K562 (cell line): ENCODE results near the gene ATAD5. TPM values are rescaled to one million over a fixed set of nuclear protein-coding genes. Genes with fewer than 3 reads are reported as not detected.
"Not testable (repeated sequence)": the region's sequence is repeated elsewhere in the genome, so short reads cannot be mapped to it uniquely, and the experiment has no call there.

ENCODE experiments used
- ATAC-seq: fragments of 200-7000 bp; cut with Tn5 transposase; 3 replicates; pipeline ENCODE4 v1.9.1; 2020; ENCODE audit warnings: moderate library complexity
- BruUV-seq: library from RNA; stranded (reverse); fragments of 400-500 nt; replicated peaks from 2 replicates; lab custom pipeline; 2021; lab: Mats Ljungman, UMichigan
- CTCF ChIA-PET: fragments of 300-600 bp; formaldehyde crosslinking; extraction: SDS; loops from one replicate; lab custom pipeline; 2021; ENCODE audit warnings: low intra/inter-chr PET ratio; lab: Yijun Ruan, JAX
- POLR2A ChIA-PET: fragments of 300-600, 350-650 bp; sonication (Branson Sonifier 250); formaldehyde crosslinking; extraction: SDS; loops from one replicate; lab custom pipeline; 2021; ENCODE audit warnings: antibody characterized with exemption, inconsistent platforms; lab: Yijun Ruan, JAX
- DNase-seq, 4 experiments: peaks; one replicate each; pipeline versions ENCODE4 v3.0.0 to v3.0.0-alpha.2; 2011 to 2018; ENCODE audit warnings: low spot score in 3 of 4, mixed read lengths in 3 of 4; ENCODE audit errors: extremely low read depth in 1 of 4
- FAIRE-seq: peaks from 2 replicates; lab custom pipeline; 2011; peaks lifted over from hg19 to GRCh38; lab: Jason Lieb, UNC
- H2AFZ ChIP-seq: 2 replicates; pipeline ENCODE4 v1.6.0; 2011; ENCODE audit warnings: low read depth, low read length, control low read depth, inconsistent platforms
- H3K27ac ChIP-seq: fragments of 200-600 bp; 3 replicates; pipeline ENCODE4 v1.8.0; 2011; ENCODE audit warnings: low read depth, mild to moderate bottlenecking, control low read depth, inconsistent platforms, low read length, moderate library complexity, mixed read lengths; ENCODE audit errors: extremely low read depth
- H3K27me3 ChIP-seq, 2 experiments: fragments of 300-600 bp in 1 of 2; 2 replicates in 1 of 2; 3 replicates in 1 of 2; pipeline versions ENCODE4 v1.6.0 to v1.8.0; 2011; ENCODE audit warnings: inconsistent platforms in 2 of 2, low read length in 2 of 2, mild to moderate bottlenecking in 1 of 2, mixed read lengths in 1 of 2, moderate library complexity in 1 of 2; ENCODE audit not compliant: control insufficient read depth in 2 of 2, insufficient read depth in 2 of 2
- H3K36me3 ChIP-seq: fragments of 300-600 bp; 3 replicates; pipeline ENCODE4 v1.8.0; 2011; ENCODE audit warnings: mild to moderate bottlenecking, low read length, inconsistent platforms; ENCODE audit not compliant: control insufficient read depth, insufficient read depth
- H3K4me1 ChIP-seq, 2 experiments: fragments of 200-600 bp in 1 of 2; replicated peaks in 1 of 2; 2 replicates in 1 of 2; 3 replicates in 1 of 2; pipeline versions ENCODE4 v1.5.1 to v1.8.0; 2011; ENCODE audit warnings: inconsistent platforms in 2 of 2, low read length in 2 of 2, mild to moderate bottlenecking in 1 of 2, mixed read lengths in 1 of 2, moderate library complexity in 1 of 2; ENCODE audit not compliant: control insufficient read depth in 2 of 2, insufficient read depth in 2 of 2
- H3K4me2 ChIP-seq: 2 replicates; pipeline ENCODE4 v1.6.1; 2011; ENCODE audit warnings: low read length, control low read depth, inconsistent platforms, mixed read lengths; ENCODE audit not compliant: insufficient read depth
- H3K4me3 ChIP-seq: fragments of 200-600 bp; sonication (generic), shearing (Covaris generic); 2 replicates; pipeline ENCODE4 v1.5.1; 2016; ENCODE audit warnings: control low read depth, inconsistent platforms
- H3K79me2 ChIP-seq: fragments of 200-600 bp; 3 replicates; pipeline ENCODE4 v1.8.0; 2011; ENCODE audit warnings: low read length, inconsistent platforms; ENCODE audit not compliant: control insufficient read depth, insufficient read depth
- H3K9ac ChIP-seq, 2 experiments: 2 replicates each; pipeline versions ENCODE4 v1.6.0 to v1.6.1; 2011; ENCODE audit warnings: low read depth in 2 of 2, low read length in 2 of 2, control low read depth in 1 of 2, inconsistent platforms in 1 of 2, mild to moderate bottlenecking in 1 of 2, mixed read lengths in 1 of 2; ENCODE audit not compliant: insufficient read depth in 1 of 2
- H3K9me1 ChIP-seq: one replicate; pipeline ENCODE4 v1.6.0; 2011; ENCODE audit warnings: inconsistent platforms, mild to moderate bottlenecking, low read length, moderate library complexity; ENCODE audit not compliant: control insufficient read depth, insufficient read depth
- H3K9me3 ChIP-seq: replicated peaks from 2 replicates; pipeline ENCODE4 v1.5.1; 2011; ENCODE audit warnings: low read depth, low read length, inconsistent platforms; ENCODE audit not compliant: control insufficient read depth, insufficient read depth
- H4K20me1 ChIP-seq: replicated peaks from 2 replicates; pipeline ENCODE4 v1.6.1; 2011; ENCODE audit warnings: low read length, inconsistent platforms, mixed read lengths; ENCODE audit not compliant: control insufficient read depth, insufficient read depth
- ADNP ChIP-seq: fragments of 200-800 bp; sonication (Bioruptor generic); IDR thresholded peaks from 2 replicates; pipeline ENCODE4 v1.6.1; 2016; ENCODE audit warnings: missing genetic modification characterization, missing compliant biosample characterization
- BCOR ChIP-seq: fragments of 450-650 bp; IDR thresholded peaks from 2 replicates; pipeline ENCODE4 v1.6.1; 2016
- C11orf30 ChIP-seq: fragments of 450-650 bp; IDR thresholded peaks from 2 replicates; pipeline ENCODE4 v1.6.1; 2016; ENCODE audit warnings: low read depth, mild to moderate bottlenecking
- CXXC5 ChIP-seq: fragments of 250-450 bp; sonication (Bioruptor Pico); IDR thresholded peaks from 2 replicates; pipeline ENCODE4 v1.8.0; 2022; ENCODE audit warnings: inconsistent platforms, mild to moderate bottlenecking, moderate library complexity
- GABPA ChIP-seq: fragments of 200-800 bp; sonication (Bioruptor generic); conservative IDR thresholded peaks from 2 replicates; pipeline ENCODE4 v1.6.1; 2016; ENCODE audit warnings: low read depth, missing genetic modification characterization, missing compliant biosample characterization
- HDAC2 ChIP-seq: fragments of 450-650 bp; IDR thresholded peaks from 2 replicates; pipeline ENCODE4 v1.6.1; 2016; ENCODE audit warnings: mild to moderate bottlenecking
- KDM1A ChIP-seq, 2 experiments: fragments of 450-650 bp; IDR thresholded peaks; 2 replicates each; pipeline ENCODE4 v1.6.1; 2016; ENCODE audit warnings: mild to moderate bottlenecking in 2 of 2
- MAFG ChIP-seq: fragments of 450-650 bp; conservative IDR thresholded peaks from 2 replicates; pipeline ENCODE4 v1.6.1; 2016; ENCODE audit warnings: missing genetic modification characterization, missing compliant biosample characterization
- MIER1 ChIP-seq: fragments of 450-650 bp; IDR thresholded peaks from 2 replicates; pipeline ENCODE4 v1.6.1; 2016; ENCODE audit warnings: antibody characterized with exemption, mild to moderate bottlenecking, low read depth
- RBFOX2 ChIP-seq: fragments of 200-400 bp; formaldehyde crosslinking; IDR thresholded peaks from 2 replicates; pipeline ENCODE4 v1.6.1; 2017; ENCODE audit warnings: low read depth, mild to moderate bottlenecking, low read length, moderate library complexity
- TEAD4 ChIP-seq, 2 experiments: sonication (generic) in 1 of 2; formaldehyde crosslinking in 1 of 2; IDR thresholded peaks; 2 replicates each; pipeline versions ENCODE4 v1.6.1 to v1.8.0; 2012 to 2022; ENCODE audit warnings: borderline replicate concordance in 1 of 2, inconsistent platforms in 1 of 2, low read length in 1 of 2, mild to moderate bottlenecking in 1 of 2, missing genetic modification reagents in 1 of 2
- TRIM28 ChIP-seq: fragments of 450-650 bp; IDR thresholded peaks from 2 replicates; pipeline ENCODE4 v1.6.1; 2017
- ZNF174 ChIP-seq: fragments of 250-450 bp; sonication (Bioruptor Pico); IDR thresholded peaks from 2 replicates; pipeline ENCODE4 v1.4.0; 2020; ENCODE audit warnings: mild to moderate bottlenecking
- ZNF384 ChIP-seq: IDR thresholded peaks from 2 replicates; pipeline ENCODE4 v1.6.1; 2012; ENCODE audit warnings: low read depth, low read length, improper control_type of control experiment
- WGBS: fragments of 100-300 bp; shearing (Covaris generic); methylation state at CpG from one replicate; pipeline ENCODE4 v1.1.6; 2016; ENCODE audit warnings: low coverage, mixed read lengths; ENCODE audit not compliant: insufficient coverage; ENCODE audit errors: missing lambda C conversion rate; 5-methylcytosine and 5-hydroxymethylcytosine counted together
- in situ Hi-C: fragments of 300-500 bp; cut with MboI; formaldehyde crosslinking; loops from 4 replicates; pipeline ENCODE4 v1.15.0; 2018; ENCODE audit warnings: inconsistent platforms, mixed read lengths
- intact Hi-C: fragments of 100-400 bp; cut with micrococcal nuclease; formaldehyde crosslinking; loops from 2 replicates; pipeline ENCODE4 v1.14.2; 2022
- polyA plus RNA-seq, 8 experiments: library from polyadenylated mRNA; depleted of rRNA in 4 of 8; stranded (reverse) in 5 of 8; unstranded in 3 of 8; fragments of >200 nt; fragmentation: Nextera tagmentation in 2 of 8; fragmentation: Illumina TruSeq in 1 of 8; extraction: Ambion mirVana in 2 of 8; extraction: Trizol in 1 of 8; gene quantifications; 2 replicates each; pipeline versions ENCODE4 v1.2.1 to v1.2.3, GENCODE V29; 2011 to 2014; ENCODE audit warnings: inconsistent platforms in 1 of 8, missing spikeins in 1 of 8
- total RNA-seq, 7 experiments: library from RNA; depleted of rRNA in 6 of 7; stranded (reverse); fragments of >200 nt in 6 of 7; fragmentation: Illumina TruSeq in 2 of 7; extraction: Trizol in 2 of 7; gene quantifications; 2 replicates each; pipeline versions ENCODE4 v1.2.1 to v1.2.3, GENCODE V29; 2011 to 2021; ENCODE audit warnings: low replicate concordance in 1 of 7

ATAD5 gene
- total and polyA plus RNA-seq, 9 of the 15 experiments (the other 6 are each of a cell fraction or from before 2014, with no cell fraction given): 4.6 to 25.6 (median 19.5) TPM

DNA sequence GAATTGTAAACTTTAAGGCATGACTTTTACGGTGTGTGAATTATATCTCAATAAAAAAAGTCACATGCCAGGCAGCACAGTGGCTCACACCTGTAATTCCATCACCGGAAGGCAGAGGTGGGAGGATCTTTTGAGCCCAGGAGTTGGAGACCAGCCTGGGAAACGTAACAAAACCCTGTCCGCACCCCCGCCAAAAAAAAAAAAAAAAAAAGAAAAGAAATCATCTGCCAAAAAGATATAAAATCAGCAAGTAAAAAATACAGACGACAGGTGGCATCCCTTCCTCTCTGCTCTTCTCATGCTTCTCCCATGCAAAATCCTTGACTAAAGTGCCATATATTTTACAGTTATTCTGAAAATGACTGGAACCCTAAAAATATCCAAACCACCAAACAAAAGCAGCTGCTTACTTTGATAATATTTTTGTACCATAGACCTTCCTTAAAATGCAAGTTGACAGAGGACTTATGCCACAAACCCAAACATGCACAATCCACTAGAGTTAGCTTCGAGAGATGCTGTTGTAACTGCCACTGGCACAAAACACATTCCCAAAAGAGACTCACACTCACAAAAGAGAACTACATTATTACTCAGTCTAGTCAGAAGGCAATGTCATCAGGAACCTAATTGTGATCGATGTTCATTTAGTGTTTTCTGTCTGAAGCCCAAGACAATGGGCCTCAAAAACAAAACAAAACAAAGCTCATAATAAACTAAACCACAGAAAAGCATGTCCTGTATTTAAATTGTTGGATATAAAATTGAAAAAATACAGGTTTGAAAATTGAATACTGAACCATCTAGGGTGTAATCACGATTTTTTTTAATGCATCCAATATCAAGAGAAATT, 9.7 kb upstream of the ATAD5 start:
- BruUV-seq: no TSS peak
- Histone ChIP-seq H3K27me3 (no peaks in the 10 kb centered on the region), H2AFZ (no peak overlapping the region), H3K9me1 (no peaks in the 10 kb centered on the region), H3K4me2 (peak overlapping the region; percentile 84), H3K9ac (peak overlapping the region in 1 of 2 experiments; percentile 85), H4K20me1 (peaks cover 6% of the 10 kb centered on the region; the same call in 1 of the 2 replicates), H3K79me2 (peaks cover 77% of the 10 kb centered on the region), H3K9me3 (no peaks in the 10 kb centered on the region), H3K4me3 (peak overlapping the region; percentile 99), H3K4me1 (peaks cover 23 to 28% of the 10 kb centered on the region in 2 experiments), H3K36me3 (peaks cover 28% of the 10 kb centered on the region; the same call in 2 of the 3 replicates), H3K27ac (peak overlapping the region; percentile 87)
- 27% methylated on average over 7 of the region's 9 CpGs for WGBS
- DNase-seq (no peak), FAIRE-seq (no peak), ATAC-seq (no peak)
- ChIA-PET POLR2A (interaction anchor here (0.5 to 1.5 kb wide), 5 partner anchors 8 to 344 kb away, joined by 3 to 5 read pairs (median 3); no protein-coding TSS in a partner anchor), CTCF (no interaction called here)
- intact Hi-C loops (loop anchor here (10.0 kb wide), 2 partner anchors 87 to 523 kb away; no protein-coding TSS in a partner anchor), in situ Hi-C loops (no loop called here)
- TF ChIP-seq ZNF384: 0 out of 2 replicates have a peak, but pooled peaks have one; percentile 42
- TF ChIP-seq CXXC5 (CRISPR knock-in tag): no peak
- TF ChIP-seq ZNF174 (CRISPR knock-in tag): no peak

DNA sequence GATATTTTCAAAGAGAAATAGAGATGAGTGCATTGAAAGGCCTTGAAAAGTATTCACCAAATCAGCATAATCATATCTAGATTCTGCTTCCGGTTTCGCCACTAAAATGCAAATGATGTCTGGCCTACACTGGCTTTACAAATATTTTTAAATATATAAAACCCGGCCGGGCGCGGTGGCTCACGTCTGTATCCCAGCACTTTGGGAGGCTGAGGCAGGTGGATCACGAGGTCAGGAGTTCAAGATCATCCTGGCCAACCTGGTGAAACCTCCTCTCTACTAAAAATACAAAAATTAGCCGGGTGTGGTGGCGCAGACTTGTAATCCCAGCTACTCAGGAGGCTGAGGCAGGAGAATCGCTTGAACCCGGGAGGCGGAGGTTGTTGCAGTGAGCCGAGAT, 8.8 kb upstream of the ATAD5 start:
- whole genome bisulfite sequencing: 5% methylated on average over 14 of the region's 14 CpGs
- FAIRE-seq; TF ChIP-seq TEAD4 (CRISPR knock-in tag; IDR thresholded peaks at IDR 0.05; ENCODE audit: borderline replicate concordance): not testable (repeated sequence)
- peak in 1 of 4 experiments; percentile 17 for DNase-seq
- TF ChIP-seq MIER1 (0 out of 2 replicates have a peak, but pooled peaks have one; percentile 20), TRIM28 (peak; percentile 64; the same call in 1 of the 2 replicates), HDAC2 (0 out of 2 replicates have a peak, but pooled peaks have one; percentile 43), KDM1A (IDR thresholded peaks at IDR 0.05) (peak in 1 of 2 experiments; percentile 45; a peak in 2 of 4 replicates), TEAD4 (IDR thresholded peaks at IDR 0.05; ENCODE audit: low read length) (0 out of 2 replicates have a peak, but pooled peaks have one; percentile 6), BCOR (peak; percentile 85), GABPA (peak; percentile 39; the same call in 1 of the 2 replicates), C11orf30 (peak; percentile 63; the same call in 1 of the 2 replicates), RBFOX2 (peak; percentile 33; the same call in 1 of the 2 replicates), MAFG (tag) (0 out of 2 replicates have a peak, but pooled peaks have one; percentile 17), ADNP (tag) (peak; percentile 49; the same call in 1 of the 2 replicates)

More for the DNA sequence above, 8.8 kb upstream of the ATAD5 start:
- POLR2A ChIA-PET: interaction anchor here (1.5 kb wide), 1 partner anchor 9 kb away, joined by 5 read pairs; no protein-coding TSS in a partner anchor
- H3K4me2 ChIP-seq: peak overlapping the region; percentile 84
- ATAC-seq, H3K9me1 ChIP-seq, CTCF ChIA-PET, in situ Hi-C loops, H4K20me1 ChIP-seq, H3K9me3 ChIP-seq, H3K27me3 ChIP-seq, H2AFZ ChIP-seq, BruUV-seq: not testable (repeated sequence)
- peak overlapping the region; percentile 82 to 85 for H3K9ac ChIP-seq
- peak overlapping the region; percentile 87 for H3K27ac ChIP-seq
- H3K79me2 ChIP-seq: peaks cover 69% of the 10 kb centered on the region
- intact Hi-C loops: loop anchor here (10.0 kb wide), 2 partner anchors 88 to 522 kb away; no protein-coding TSS in a partner anchor
- H3K4me1 ChIP-seq: peaks cover 23 to 28% of the 10 kb centered on the region in 2 experiments
- H3K4me3 ChIP-seq: peak overlapping the region; percentile 99
- peaks cover 26% of the 10 kb centered on the region; the same call in 2 of the 3 replicates for H3K36me3 ChIP-seq
